Lower leg skin (tissue), 3 donors: ENCODE results near the gene DYRK1B.

ENCODE experiments used
- CTCF ChIP-seq, 3 donors: fragments of 450-650 bp; IDR thresholded peaks; one replicate each; pipeline ENCODE4 v1.5.1; 2016; ENCODE audit warnings: antibody characterized with exemption in 3 of 3, mild to moderate bottlenecking in 3 of 3, moderate library complexity in 2 of 3
- POLR2A ChIP-seq, 2 donors: fragments of 450-650 bp; IDR thresholded peaks; one replicate each; pipeline ENCODE4 v1.6.1; 2016 to 2017; ENCODE audit warnings: antibody characterized with exemption in 2 of 2, mild to moderate bottlenecking in 1 of 2, moderate library complexity in 1 of 2

GRCh38 chr19:39824143-39825092 lies 9.5 kb downstream of the DYRK1B start:
- TF ChIP-seq CTCF (IDR thresholded peaks at IDR 0.05) (no peak), POLR2A (IDR thresholded peaks at IDR 0.05) (no peak)
